Measurements from ENCODE around the gene TAF5L.

Gene TAF5L

DNA sequence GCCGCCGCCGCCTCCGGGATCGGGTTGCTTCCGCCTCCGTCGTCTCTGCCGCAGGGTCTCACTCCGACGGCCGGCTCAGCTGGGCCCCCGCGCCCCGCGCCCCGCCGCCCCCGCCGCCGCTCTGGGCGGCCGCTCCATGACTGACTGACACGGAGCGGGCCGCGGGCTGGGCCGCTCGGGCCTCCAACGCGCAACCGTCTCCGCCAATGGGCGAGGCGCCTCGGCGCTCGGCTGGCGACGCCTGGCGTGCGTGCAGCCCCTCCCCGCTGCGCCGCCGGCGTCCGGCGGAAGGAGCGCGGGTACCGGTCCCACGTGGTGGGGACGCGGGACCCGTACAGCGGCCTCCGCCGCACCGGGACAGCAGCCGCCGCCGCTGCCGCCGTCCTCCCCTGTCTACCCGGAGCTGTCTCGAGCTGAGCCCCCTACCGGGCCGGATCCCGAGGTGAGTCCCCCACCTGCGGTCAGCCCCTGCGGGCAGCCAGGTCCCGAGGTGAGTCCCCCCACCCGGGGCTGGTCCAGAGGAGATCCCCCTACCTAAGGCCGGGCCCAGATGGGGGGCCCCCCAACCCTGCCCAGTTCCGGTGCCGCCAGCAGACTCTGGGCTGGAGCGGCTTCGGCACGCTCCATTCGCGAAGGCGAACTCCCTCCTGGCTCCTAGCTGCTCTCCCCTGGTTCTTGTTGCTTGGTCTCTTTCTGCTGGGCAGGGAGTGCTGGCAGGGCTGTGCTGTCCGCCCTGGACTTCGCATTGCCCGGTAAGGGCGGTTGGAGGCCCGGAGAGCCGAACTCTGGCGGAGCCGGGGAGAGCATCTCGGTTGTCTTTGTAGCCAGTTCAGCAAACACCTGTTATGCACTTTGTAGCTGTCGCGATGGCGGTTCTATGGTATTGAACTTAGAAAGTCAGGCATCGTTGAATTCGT is at the start of gene TAF5L, which contains the start of gene URB2:
TSS of gene TAF5L (minus strand) at position 208 of the 917 bp plus-strand sequence. CDS start 11,640 bp downstream, outside the sequence.
TSS of gene URB2 (plus strand) at position 333 of the 917 bp plus-strand sequence. CDS start 1,387 bp downstream, outside the sequence.
- Histone ChIP-seq H3K9ac (ENCODE audit: insufficient read length) (peak within 1 kb of the TSS; percentile 90), H3K27ac (peak within 1 kb of the TSS; percentile 67; the same call in 1 of the 2 replicates), H3K36me3 (ENCODE audit: insufficient read depth, low read length) (peaks cover 25% of the 10 kb centered on the region), H3K9me3 (ENCODE audit: low read depth, low read length) (no peaks in the 10 kb centered on the region), H3K4me3 (peak within 1 kb of the TSS; percentile 94)
- TF ChIP-seq FOXP2 (optimal IDR thresholded peaks at IDR 0.05; ENCODE audit: control extremely low read depth, extremely low read length, insufficient read depth) (no peak), POLR2AphosphoS5 (IDR thresholded peaks at IDR 0.05; ENCODE audit: borderline replicate concordance, low read depth, low read length) (peak; percentile 79)
- no peak for DNase-seq (ENCODE audit: low read depth, low spot score)

DNA sequence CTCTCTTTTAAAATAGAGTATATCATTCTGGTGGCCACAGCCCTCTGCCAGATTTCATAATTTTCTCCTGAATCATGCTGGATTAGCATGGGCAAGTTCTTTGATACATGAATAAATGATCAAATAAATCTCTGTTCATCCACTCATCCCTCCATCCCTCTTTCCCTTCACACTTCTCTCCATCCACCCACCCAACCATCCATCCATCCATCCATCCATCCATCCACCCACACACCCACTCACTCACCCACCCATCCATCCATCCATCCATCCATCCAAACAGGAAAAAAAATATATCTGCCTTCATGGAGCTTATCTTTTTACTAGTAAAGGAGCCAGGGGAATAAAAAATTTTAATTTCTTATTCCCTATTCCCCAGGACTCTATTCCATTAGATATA is 49.5 kb upstream of the TAF5L start:
- Histone ChIP-seq H3K9ac (ENCODE audit: insufficient read length) (no peak overlapping the region), H3K9me3 (ENCODE audit: low read depth, low read length) (no peaks in the 10 kb centered on the region), H3K36me3 (ENCODE audit: insufficient read depth, low read length) (no peaks in the 10 kb centered on the region), H3K27ac (no peak overlapping the region), H3K4me3 (no peak overlapping the region)
- TF ChIP-seq FOXP2 (optimal IDR thresholded peaks at IDR 0.05; ENCODE audit: control extremely low read depth, extremely low read length, insufficient read depth): no peak
- TF ChIP-seq EZH2 (IDR thresholded peaks at IDR 0.05): no peak
- no peak for TF ChIP-seq POLR2AphosphoS5 (IDR thresholded peaks at IDR 0.05; ENCODE audit: borderline replicate concordance, low read depth, low read length)
- no peak for DNase-seq (ENCODE audit: low read depth, low spot score)

DNA sequence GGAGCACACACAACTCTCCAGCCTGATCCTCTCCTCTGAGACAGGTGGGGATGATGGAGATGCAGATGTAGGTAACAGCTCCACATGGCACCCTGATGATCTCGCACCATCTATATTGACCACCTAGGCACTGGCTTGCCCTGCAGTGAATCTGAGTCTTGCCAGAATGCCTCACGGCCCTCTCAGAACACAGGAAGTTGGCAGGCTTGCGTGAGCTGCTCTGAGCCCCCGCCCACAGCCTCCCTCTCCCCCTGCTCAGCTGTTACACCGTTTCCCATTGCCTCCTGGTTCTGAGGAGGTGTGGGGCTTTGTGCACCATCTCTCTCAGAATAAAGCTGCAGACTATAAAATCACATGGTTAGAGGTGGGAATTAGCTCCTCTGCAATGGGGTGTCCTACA is 48.1 kb upstream of the TAF5L start:
- Histone ChIP-seq H3K27ac (no peak overlapping the region), H3K4me3 (no peak overlapping the region), H3K9ac (ENCODE audit: insufficient read length) (no peak overlapping the region), H3K9me3 (ENCODE audit: low read depth, low read length) (no peaks in the 10 kb centered on the region), H3K36me3 (ENCODE audit: insufficient read depth, low read length) (no peaks in the 10 kb centered on the region)
- TF ChIP-seq EZH2 (IDR thresholded peaks at IDR 0.05) (no peak), FOXP2 (optimal IDR thresholded peaks at IDR 0.05; ENCODE audit: control extremely low read depth, extremely low read length, insufficient read depth) (no peak), POLR2AphosphoS5 (IDR thresholded peaks at IDR 0.05; ENCODE audit: borderline replicate concordance, low read depth, low read length) (no peak)
- DNase-seq (ENCODE audit: low read depth, low spot score): no peak

DNA sequence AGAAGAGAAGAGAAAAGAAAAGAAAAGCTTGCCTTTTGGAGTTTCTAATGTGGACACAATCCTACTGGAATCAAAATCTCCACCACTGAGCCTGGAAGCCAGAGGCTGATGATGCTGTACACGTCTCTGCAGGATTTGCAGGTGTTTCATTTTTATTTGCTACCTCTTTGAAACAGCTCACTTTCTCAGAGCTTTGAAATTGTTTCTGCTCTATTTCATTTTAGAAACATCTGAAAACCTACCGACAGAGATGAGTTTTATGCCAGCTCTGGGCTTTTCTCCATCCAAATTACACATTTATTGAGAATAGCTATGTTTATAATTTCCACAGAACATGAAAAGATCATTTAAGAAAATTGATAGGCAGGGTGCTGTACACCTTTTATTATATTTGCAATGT is 46.3 kb upstream of the TAF5L start:
- Histone ChIP-seq H3K36me3 (ENCODE audit: insufficient read depth, low read length) (no peaks in the 10 kb centered on the region), H3K27ac (no peak overlapping the region), H3K9ac (ENCODE audit: insufficient read length) (no peak overlapping the region), H3K4me3 (no peak overlapping the region), H3K9me3 (ENCODE audit: low read depth, low read length) (no peaks in the 10 kb centered on the region)
- TF ChIP-seq FOXP2 (optimal IDR thresholded peaks at IDR 0.05; ENCODE audit: control extremely low read depth, extremely low read length, insufficient read depth) (no peak), POLR2AphosphoS5 (IDR thresholded peaks at IDR 0.05; ENCODE audit: borderline replicate concordance, low read depth, low read length) (no peak)
- DNase-seq (ENCODE audit: low read depth, low spot score): no peak

DNA sequence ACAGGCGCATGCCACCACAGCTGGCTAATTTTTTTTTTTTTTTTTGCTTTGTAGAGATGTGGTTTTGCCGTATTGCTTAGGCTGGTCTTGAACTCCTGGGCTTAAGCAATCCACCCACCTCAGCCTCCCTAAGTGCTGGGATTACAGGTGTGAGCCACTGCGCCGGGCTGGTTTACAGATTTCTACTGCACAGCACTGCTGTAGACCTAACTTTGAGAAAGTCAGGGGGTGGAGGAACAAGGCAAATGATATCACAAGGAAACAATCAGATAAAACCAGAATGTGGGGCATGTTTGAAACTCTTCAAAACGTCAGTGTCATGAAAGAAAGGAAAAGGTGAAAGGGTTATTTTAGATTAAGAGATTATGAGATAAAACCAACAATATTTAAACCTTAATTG is 45.4 kb upstream of the TAF5L start:
- no peak overlapping the region for H3K27ac ChIP-seq
- no peaks in the 10 kb centered on the region for H3K9me3 ChIP-seq (ENCODE audit: low read depth, low read length)
- H3K9ac ChIP-seq (ENCODE audit: insufficient read length): no peak overlapping the region
- DNase-seq (ENCODE audit: low read depth, low spot score): no peak
- no peaks in the 10 kb centered on the region for H3K36me3 ChIP-seq (ENCODE audit: insufficient read depth, low read length)
- no peak overlapping the region for H3K4me3 ChIP-seq
- no peak for TF ChIP-seq POLR2AphosphoS5 (IDR thresholded peaks at IDR 0.05; ENCODE audit: borderline replicate concordance, low read depth, low read length)
- TF ChIP-seq FOXP2 (optimal IDR thresholded peaks at IDR 0.05; ENCODE audit: control extremely low read depth, extremely low read length, insufficient read depth): no peak
- no peak for TF ChIP-seq EZH2 (IDR thresholded peaks at IDR 0.05)

DNA sequence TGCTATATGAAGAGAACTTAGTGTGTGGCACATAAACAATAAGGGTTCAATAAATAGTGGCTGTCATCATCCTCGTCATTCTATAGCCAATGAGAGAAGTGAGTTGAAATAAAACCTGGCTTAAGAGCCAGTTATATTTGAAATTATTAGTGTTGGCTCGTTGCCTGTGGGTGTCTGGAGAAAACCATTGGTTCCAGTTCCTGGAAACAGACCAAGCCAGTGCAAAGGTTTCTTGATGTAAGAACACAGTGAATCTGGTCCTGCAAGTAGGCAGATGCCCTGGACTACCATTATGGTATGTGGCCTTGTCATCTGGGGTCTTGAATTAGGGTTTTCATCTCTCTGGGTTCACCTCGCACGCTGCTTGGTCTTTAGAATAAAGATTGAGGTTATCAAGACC is 43.4 kb upstream of the TAF5L start:
- Histone ChIP-seq H3K9ac (ENCODE audit: insufficient read length) (no peak overlapping the region), H3K9me3 (ENCODE audit: low read depth, low read length) (no peaks in the 10 kb centered on the region), H3K36me3 (ENCODE audit: insufficient read depth, low read length) (no peaks in the 10 kb centered on the region), H3K27ac (no peak overlapping the region), H3K4me3 (no peak overlapping the region)
- TF ChIP-seq POLR2AphosphoS5 (IDR thresholded peaks at IDR 0.05; ENCODE audit: borderline replicate concordance, low read depth, low read length) (no peak), EZH2 (IDR thresholded peaks at IDR 0.05) (no peak), FOXP2 (optimal IDR thresholded peaks at IDR 0.05; ENCODE audit: control extremely low read depth, extremely low read length, insufficient read depth) (no peak)
- DNase-seq (ENCODE audit: low read depth, low spot score): no peak

DNA sequence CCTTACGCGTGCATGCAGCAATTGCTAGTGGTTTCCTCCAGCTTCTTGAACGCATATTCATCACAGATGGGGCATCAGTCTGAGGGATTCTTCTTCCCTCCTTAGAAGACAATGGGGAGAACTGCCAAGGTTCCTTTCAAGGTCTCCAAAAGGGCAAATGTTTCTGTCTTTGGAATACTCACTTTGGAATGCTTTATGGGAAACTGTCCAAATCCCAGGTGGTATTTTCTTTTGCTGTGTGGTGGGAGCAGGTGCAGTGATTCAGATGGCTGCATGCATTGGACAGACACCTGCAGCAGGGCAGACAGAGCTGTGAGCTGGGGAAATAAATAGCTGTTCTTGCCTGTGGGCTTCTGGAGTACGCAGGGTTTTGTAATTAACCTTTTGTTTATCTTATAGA is 40.7 kb upstream of the TAF5L start:
- TF ChIP-seq POLR2AphosphoS5 (IDR thresholded peaks at IDR 0.05; ENCODE audit: borderline replicate concordance, low read depth, low read length): no peak
- TF ChIP-seq FOXP2 (optimal IDR thresholded peaks at IDR 0.05; ENCODE audit: control extremely low read depth, extremely low read length, insufficient read depth): no peak
- TF ChIP-seq EZH2 (IDR thresholded peaks at IDR 0.05): no peak
- Histone ChIP-seq H3K9me3 (ENCODE audit: low read depth, low read length) (no peaks in the 10 kb centered on the region), H3K4me3 (no peak overlapping the region), H3K36me3 (ENCODE audit: insufficient read depth, low read length) (peaks cover 4% of the 10 kb centered on the region), H3K9ac (ENCODE audit: insufficient read length) (no peak overlapping the region), H3K27ac (no peak overlapping the region)
- no peak for DNase-seq (ENCODE audit: low read depth, low spot score)

DNA sequence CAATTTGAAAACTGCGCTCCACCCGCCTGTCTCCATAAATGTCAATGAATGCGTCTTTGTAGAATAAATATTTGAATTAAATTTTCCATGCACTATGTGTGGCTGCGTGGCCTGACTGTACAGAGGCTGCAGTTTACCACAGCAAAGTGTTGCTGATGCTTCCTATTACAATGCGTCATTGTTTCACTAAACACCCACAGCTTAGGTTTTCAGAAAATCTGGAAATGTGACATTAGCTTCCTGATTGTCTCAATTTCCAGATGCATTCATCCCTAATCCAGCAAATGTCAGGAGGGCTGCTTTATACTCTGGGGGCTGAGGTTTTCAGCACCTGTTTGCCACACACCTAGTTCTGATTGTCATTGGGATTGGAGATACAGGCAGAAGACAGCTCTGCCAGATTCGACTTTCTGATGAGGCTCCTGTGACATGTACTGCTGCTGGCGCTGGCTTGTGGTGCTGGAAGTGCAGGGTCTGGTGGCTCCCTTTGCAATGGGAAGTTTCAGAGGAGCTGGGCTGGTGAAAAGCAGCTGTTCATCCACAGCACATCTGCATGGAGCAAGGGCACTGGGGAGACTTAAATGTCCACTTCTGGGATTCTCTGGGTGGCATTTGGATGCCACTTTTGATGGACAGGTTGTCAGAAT is 40.1 kb upstream of the TAF5L start:
- H3K9ac ChIP-seq (ENCODE audit: insufficient read length): no peak overlapping the region
- no peak for DNase-seq (ENCODE audit: low read depth, low spot score)
- peaks cover 9% of the 10 kb centered on the region for H3K36me3 ChIP-seq (ENCODE audit: insufficient read depth, low read length)
- H3K9me3 ChIP-seq (ENCODE audit: low read depth, low read length): no peaks in the 10 kb centered on the region
- no peak overlapping the region for H3K27ac ChIP-seq
- no peak for TF ChIP-seq POLR2AphosphoS5 (IDR thresholded peaks at IDR 0.05; ENCODE audit: borderline replicate concordance, low read depth, low read length)
- TF ChIP-seq FOXP2 (optimal IDR thresholded peaks at IDR 0.05; ENCODE audit: control extremely low read depth, extremely low read length, insufficient read depth): no peak
- no peak for TF ChIP-seq EZH2 (IDR thresholded peaks at IDR 0.05)
- no peak overlapping the region for H3K4me3 ChIP-seq

All from SK-N-MC (cell line).